GM19395 (cell line): Measurements from ENCODE around the gene MICOS13.

Experiments
- ATAC-seq: cut with Tn5 transposase; IDR thresholded peaks from one replicate; pipeline ENCODE4 v1.9.1; 2021; ENCODE audit warnings: mild to moderate bottlenecking, moderate library complexity; ENCODE audit not compliant: unreplicated experiment

The MICOS13 gene

GRCh38 chr19:5631567-5632240 lies 48.6 kb downstream of the MICOS13 start:
- no peak for ATAC-seq

GRCh38 chr19:5628919-5629481 lies 51.3 kb downstream of the MICOS13 start:
- no peak for ATAC-seq

- no peak for ATAC-seq
Observed at GRCh38 chr19:5628461-5628860, 51.9 kb downstream of the MICOS13 start.
